Astrocyte (in vitro differentiated cells and primary cell): Measurements from ENCODE around the gene RGS8. TPM values are rescaled to one million over a fixed set of nuclear protein-coding genes. Genes with fewer than 3 reads are reported as not detected.
"Not testable (repeated sequence)": the region's sequence is repeated elsewhere in the genome, so short reads cannot be mapped to it uniquely, and the experiment has no call there.

Experiments used
- DNase-seq: peaks from one replicate; pipeline ENCODE4 v3.0.0-alpha.2; 2010; ENCODE audit warnings: low read depth
- FAIRE-seq: peaks from 2 replicates; lab custom pipeline; 2011; peaks lifted over from hg19 to GRCh38; lab: Jason Lieb, UNC
- H2AFZ ChIP-seq: 2 replicates; pipeline ENCODE4 v1.6.0; 2012; ENCODE audit warnings: low read depth, low read length, inconsistent platforms
- H3K27ac ChIP-seq: 2 replicates; pipeline ENCODE4 v1.5.1; 2011; ENCODE audit warnings: low read depth, low read length, inconsistent platforms
- H3K27me3 ChIP-seq: 2 replicates; pipeline ENCODE4 v1.6.0; 2011; ENCODE audit warnings: low read length, inconsistent platforms; ENCODE audit not compliant: insufficient read depth
- H3K36me3 ChIP-seq: 2 replicates; pipeline ENCODE4 v1.5.1; 2011; ENCODE audit warnings: low read length, inconsistent platforms; ENCODE audit not compliant: insufficient read depth
- H3K4me1 ChIP-seq: 2 replicates; pipeline ENCODE4 v1.5.1; 2011; ENCODE audit warnings: low read length, inconsistent platforms; ENCODE audit not compliant: insufficient read depth
- H3K4me2 ChIP-seq: 2 replicates; pipeline ENCODE4 v1.6.0; 2012; ENCODE audit warnings: low read length, inconsistent platforms
- H3K4me3 ChIP-seq: 2 replicates; pipeline ENCODE4 v1.5.1; 2011; ENCODE audit warnings: low read depth, mild to moderate bottlenecking, low read length, inconsistent platforms; ENCODE audit not compliant: insufficient read depth
- H3K79me2 ChIP-seq: 2 replicates; pipeline ENCODE4 v1.6.0; 2012; ENCODE audit warnings: mild to moderate bottlenecking, low read length, inconsistent platforms; ENCODE audit not compliant: insufficient read depth
- H3K9ac ChIP-seq: 2 replicates; pipeline ENCODE4 v1.6.0; 2012; ENCODE audit warnings: mild to moderate bottlenecking, low read length, inconsistent platforms
- H3K9me3 ChIP-seq: 2 replicates; pipeline ENCODE4 v1.5.1; 2012; ENCODE audit warnings: low read depth, mild to moderate bottlenecking, low read length, inconsistent platforms; ENCODE audit not compliant: insufficient read depth
- H4K20me1 ChIP-seq: 2 replicates; pipeline ENCODE4 v1.6.0; 2012; ENCODE audit warnings: low read length, inconsistent platforms; ENCODE audit not compliant: insufficient read depth
- H3K27ac Mint-ChIP-seq: one replicate; pipeline ENCODE4 v1.8.0; 2021; ENCODE audit warnings: mild to moderate bottlenecking, mixed read lengths; ENCODE audit not compliant: unreplicated experiment
- H3K27me3 Mint-ChIP-seq: one replicate; pipeline ENCODE4 v1.8.0; 2021; ENCODE audit warnings: low read depth, mixed read lengths; ENCODE audit not compliant: unreplicated experiment
- H3K36me3 Mint-ChIP-seq: one replicate; pipeline ENCODE4 v1.8.0; 2021; ENCODE audit warnings: low read depth, mixed read lengths; ENCODE audit not compliant: unreplicated experiment
- H3K4me1 Mint-ChIP-seq: one replicate; pipeline ENCODE4 v1.8.0; 2021; ENCODE audit warnings: low read depth, mixed read lengths; ENCODE audit not compliant: unreplicated experiment
- H3K4me3 Mint-ChIP-seq: one replicate; pipeline ENCODE4 v1.8.0; 2021; ENCODE audit warnings: mild to moderate bottlenecking, moderate library complexity, mixed read lengths; ENCODE audit not compliant: unreplicated experiment
- H3K9me3 Mint-ChIP-seq: one replicate; pipeline ENCODE4 v1.8.0; 2021; ENCODE audit warnings: mild to moderate bottlenecking, mixed read lengths; ENCODE audit not compliant: unreplicated experiment
- EZH2 ChIP-seq: IDR thresholded peaks from 2 replicates; pipeline ENCODE4 v1.6.1; 2012; ENCODE audit warnings: mild to moderate bottlenecking, low read length, inconsistent platforms; ENCODE audit not compliant: insufficient read depth
- total RNA-seq: library from RNA; stranded (reverse); gene quantifications from 2 replicates; pipeline ENCODE4 v1.2.1, GENCODE V29; 2021
- TF ChIP-seq, protein P1 (sequence below): IDR thresholded peaks from 2 replicates; pipeline ENCODE4 v1.5.1; 2011; ENCODE audit warnings: low read depth, mild to moderate bottlenecking, inconsistent platforms, low read length, moderate library complexity; ENCODE audit not compliant: insufficient read depth

RGS8 gene
- total RNA-seq, 1 donor from 2014 or later, result 0.09 TPM

- no peak for FAIRE-seq
- Histone ChIP-seq H3K4me1 (peaks cover 8% of the 10 kb centered on the region), H3K36me3 (no peaks in the 10 kb centered on the region), H3K4me3 (peak overlapping the region; percentile 2), H3K4me2 (peak overlapping the region; percentile 79), H4K20me1 (no peaks in the 10 kb centered on the region), H2AFZ (peak overlapping the region; percentile 69), H3K27ac (no peak overlapping the region), H3K9me3 (no peaks in the 10 kb centered on the region), H3K9ac (no peak overlapping the region), H3K79me2 (no peaks in the 10 kb centered on the region), H3K27me3 (no peaks in the 10 kb centered on the region)
- no peak for DNase-seq
- Mint-ChIP-seq H3K36me3 (no peaks in the 10 kb centered on the region), H3K4me1 (peaks cover 2% of the 10 kb centered on the region), H3K4me3 (no peak overlapping the region), H3K9me3 (peaks cover 3% of the 10 kb centered on the region), H3K27me3 (peaks cover 18% of the 10 kb centered on the region), H3K27ac (no peak overlapping the region)
- TF ChIP-seq, protein P1, sequence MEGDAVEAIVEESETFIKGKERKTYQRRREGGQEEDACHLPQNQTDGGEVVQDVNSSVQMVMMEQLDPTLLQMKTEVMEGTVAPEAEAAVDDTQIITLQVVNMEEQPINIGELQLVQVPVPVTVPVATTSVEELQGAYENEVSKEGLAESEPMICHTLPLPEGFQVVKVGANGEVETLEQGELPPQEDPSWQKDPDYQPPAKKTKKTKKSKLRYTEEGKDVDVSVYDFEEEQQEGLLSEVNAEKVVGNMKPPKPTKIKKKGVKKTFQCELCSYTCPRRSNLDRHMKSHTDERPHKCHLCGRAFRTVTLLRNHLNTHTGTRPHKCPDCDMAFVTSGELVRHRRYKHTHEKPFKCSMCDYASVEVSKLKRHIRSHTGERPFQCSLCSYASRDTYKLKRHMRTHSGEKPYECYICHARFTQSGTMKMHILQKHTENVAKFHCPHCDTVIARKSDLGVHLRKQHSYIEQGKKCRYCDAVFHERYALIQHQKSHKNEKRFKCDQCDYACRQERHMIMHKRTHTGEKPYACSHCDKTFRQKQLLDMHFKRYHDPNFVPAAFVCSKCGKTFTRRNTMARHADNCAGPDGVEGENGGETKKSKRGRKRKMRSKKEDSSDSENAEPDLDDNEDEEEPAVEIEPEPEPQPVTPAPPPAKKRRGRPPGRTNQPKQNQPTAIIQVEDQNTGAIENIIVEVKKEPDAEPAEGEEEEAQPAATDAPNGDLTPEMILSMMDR, result no peak
Observed at GRCh38 chr1:182699393-182700350, 15.3 kb upstream of the RGS8 start.

DNA sequence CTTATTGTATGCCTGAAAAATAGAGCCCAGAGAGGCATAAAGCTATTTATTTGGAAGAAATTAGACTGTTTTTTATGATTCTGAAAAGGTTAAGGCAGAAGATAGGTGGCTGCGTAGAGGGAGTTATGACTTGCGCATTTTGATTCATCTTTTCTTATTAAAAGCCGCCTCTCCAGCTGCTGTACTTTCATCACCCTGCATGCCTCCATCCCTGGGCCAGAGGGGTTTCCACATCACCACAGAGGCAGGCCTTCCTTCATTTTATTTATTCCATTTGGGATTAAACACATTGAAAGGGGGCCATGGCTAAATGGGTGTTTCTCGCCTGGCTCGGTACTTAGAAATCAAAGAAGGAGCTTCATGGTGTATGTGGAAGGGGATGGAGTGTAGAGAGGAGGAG is 14.6 kb upstream of the RGS8 start:
- Histone ChIP-seq H3K27me3 (no peaks in the 10 kb centered on the region), H3K4me1 (peaks cover 8% of the 10 kb centered on the region), H3K4me2 (no peak overlapping the region), H3K9me3 (no peaks in the 10 kb centered on the region), H3K79me2 (no peaks in the 10 kb centered on the region), H3K27ac (no peak overlapping the region), H3K36me3 (no peaks in the 10 kb centered on the region), H2AFZ (no peak overlapping the region), H3K4me3 (no peak overlapping the region), H4K20me1 (no peaks in the 10 kb centered on the region), H3K9ac (no peak overlapping the region)
- H3K4me3 Mint-ChIP-seq, result no peak overlapping the region
- TF ChIP-seq, protein P1, result no peak
- TF ChIP-seq EZH2, result no peak
- H3K4me1 Mint-ChIP-seq, result peaks cover 2% of the 10 kb centered on the region
- FAIRE-seq (no peak), DNase-seq (no peak)
- peaks cover 4% of the 10 kb centered on the region for H3K9me3 Mint-ChIP-seq
- H3K27ac Mint-ChIP-seq, result no peak overlapping the region
- H3K27me3 Mint-ChIP-seq, result peaks cover 14% of the 10 kb centered on the region
- no peaks in the 10 kb centered on the region for H3K36me3 Mint-ChIP-seq

DNA sequence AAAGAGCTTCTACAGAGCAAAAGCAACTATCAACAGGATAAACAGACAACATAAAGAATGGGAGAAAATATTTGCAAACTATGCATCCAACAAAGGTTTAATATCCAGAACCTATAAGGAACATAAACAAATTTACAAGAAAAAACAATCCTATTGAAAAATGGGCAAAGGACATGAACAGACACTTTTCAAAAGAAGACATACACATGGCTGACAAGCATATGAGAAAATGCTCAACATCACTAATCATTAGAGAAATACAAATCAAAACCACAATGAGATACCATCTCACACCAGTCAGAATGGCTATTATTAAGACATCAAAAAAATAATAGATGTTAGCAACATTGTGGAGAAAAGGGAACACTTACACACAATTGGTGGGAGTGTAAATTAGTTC is 8.8 kb upstream of the RGS8 start:
- not testable (repeated sequence) for H3K27me3 ChIP-seq, H3K9me3 Mint-ChIP-seq, H4K20me1 ChIP-seq, H3K9me3 ChIP-seq, H3K4me2 ChIP-seq, H3K27ac ChIP-seq, DNase-seq, H3K4me1 ChIP-seq, H3K4me3 ChIP-seq, H3K27ac Mint-ChIP-seq, H3K4me3 Mint-ChIP-seq, H2AFZ ChIP-seq, H3K9ac ChIP-seq, H3K79me2 ChIP-seq, H3K36me3 ChIP-seq, FAIRE-seq, H3K4me1 Mint-ChIP-seq, H3K36me3 Mint-ChIP-seq
- peaks cover 12% of the 10 kb centered on the region for H3K27me3 Mint-ChIP-seq
